GM23338 (cell line): ENCODE measurements around the gene AFF2.

Experiments
- CREB1 ChIP-seq: fragments of 250-450 bp; sonication (Bioruptor Pico); IDR thresholded peaks from 2 replicates; pipeline ENCODE4 v1.5.0; 2020; ENCODE audit warnings: low read depth, mild to moderate bottlenecking, moderate library complexity
- EZH2 ChIP-seq: fragments of 200-600 bp; sonication (generic); IDR thresholded peaks from one replicate; pipeline ENCODE4 v1.8.0; 2017; ENCODE audit warnings: antibody characterized with exemption, mild to moderate bottlenecking, low read depth; ENCODE audit not compliant: unreplicated experiment
- EZH2phosphoT487 ChIP-seq: fragments of 200-600 bp; sonication (generic); IDR thresholded peaks from one replicate; pipeline ENCODE4 v1.8.1; 2018; ENCODE audit warnings: antibody characterized with exemption; ENCODE audit not compliant: unreplicated experiment
- JUNB ChIP-seq: IDR thresholded peaks from one replicate; pipeline ENCODE4 v1.6.1; 2016; ENCODE audit warnings: antibody characterized with exemption; ENCODE audit not compliant: unreplicated experiment
- NANOG ChIP-seq: IDR thresholded peaks from 2 replicates; pipeline ENCODE4 v1.6.1; 2016; ENCODE audit warnings: antibody characterized with exemption, borderline replicate concordance
- POLR2AphosphoS5 ChIP-seq: IDR thresholded peaks from 2 replicates; pipeline ENCODE4 v1.6.1; 2016; ENCODE audit warnings: antibody characterized with exemption, low read depth
- STAT1 ChIP-seq: IDR thresholded peaks from one replicate; pipeline ENCODE4 v1.6.1; 2016; ENCODE audit warnings: antibody characterized with exemption; ENCODE audit not compliant: unreplicated experiment
- TF ChIP-seq, protein P1 (sequence below), 2 experiments: fragments of 200-600 bp in 1 of 2; sonication (generic) in 1 of 2; conservative IDR thresholded peaks; 2 replicates each; pipeline versions ENCODE4 v1.5.1 to v1.6.1; 2016 to 2017; ENCODE audit warnings: antibody characterized with exemption in 2 of 2, low read depth in 2 of 2, mild to moderate bottlenecking in 2 of 2, moderate library complexity in 1 of 2
- TF ChIP-seq, protein P2 (sequence below): IDR thresholded peaks from one replicate; pipeline ENCODE4 v1.6.1; 2018; ENCODE audit warnings: antibody characterized with exemption; ENCODE audit not compliant: unreplicated experiment

DNA sequence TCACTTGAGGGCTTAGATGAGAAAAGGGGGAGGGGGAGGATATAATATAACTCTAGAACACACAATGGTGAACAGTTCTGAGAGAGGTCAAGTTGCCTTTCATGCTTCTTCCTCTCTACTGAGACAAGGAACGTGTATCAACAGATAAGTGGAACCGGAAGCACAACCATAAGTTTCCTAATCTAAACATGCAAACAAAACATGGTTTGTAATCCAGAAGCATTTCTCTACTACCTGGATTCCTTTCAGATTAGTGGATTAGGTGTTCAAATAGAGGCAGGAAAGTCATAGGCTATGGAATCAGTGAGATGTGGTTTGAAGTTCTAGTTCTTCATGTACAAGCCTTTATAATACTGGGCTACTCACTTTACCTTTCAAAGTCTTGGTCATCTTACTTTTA is 544.1 kb downstream of the AFF2 start:
- TF ChIP-seq, protein P1, sequence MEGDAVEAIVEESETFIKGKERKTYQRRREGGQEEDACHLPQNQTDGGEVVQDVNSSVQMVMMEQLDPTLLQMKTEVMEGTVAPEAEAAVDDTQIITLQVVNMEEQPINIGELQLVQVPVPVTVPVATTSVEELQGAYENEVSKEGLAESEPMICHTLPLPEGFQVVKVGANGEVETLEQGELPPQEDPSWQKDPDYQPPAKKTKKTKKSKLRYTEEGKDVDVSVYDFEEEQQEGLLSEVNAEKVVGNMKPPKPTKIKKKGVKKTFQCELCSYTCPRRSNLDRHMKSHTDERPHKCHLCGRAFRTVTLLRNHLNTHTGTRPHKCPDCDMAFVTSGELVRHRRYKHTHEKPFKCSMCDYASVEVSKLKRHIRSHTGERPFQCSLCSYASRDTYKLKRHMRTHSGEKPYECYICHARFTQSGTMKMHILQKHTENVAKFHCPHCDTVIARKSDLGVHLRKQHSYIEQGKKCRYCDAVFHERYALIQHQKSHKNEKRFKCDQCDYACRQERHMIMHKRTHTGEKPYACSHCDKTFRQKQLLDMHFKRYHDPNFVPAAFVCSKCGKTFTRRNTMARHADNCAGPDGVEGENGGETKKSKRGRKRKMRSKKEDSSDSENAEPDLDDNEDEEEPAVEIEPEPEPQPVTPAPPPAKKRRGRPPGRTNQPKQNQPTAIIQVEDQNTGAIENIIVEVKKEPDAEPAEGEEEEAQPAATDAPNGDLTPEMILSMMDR (conservative IDR thresholded peaks at IDR 0.05; ENCODE audit: low read depth in 2 of 2): no peak
- TF ChIP-seq EZH2: no peak
- no peak for TF ChIP-seq POLR2AphosphoS5
- no peak for TF ChIP-seq EZH2phosphoT487
- no peak for TF ChIP-seq JUNB
- TF ChIP-seq, protein P2, sequence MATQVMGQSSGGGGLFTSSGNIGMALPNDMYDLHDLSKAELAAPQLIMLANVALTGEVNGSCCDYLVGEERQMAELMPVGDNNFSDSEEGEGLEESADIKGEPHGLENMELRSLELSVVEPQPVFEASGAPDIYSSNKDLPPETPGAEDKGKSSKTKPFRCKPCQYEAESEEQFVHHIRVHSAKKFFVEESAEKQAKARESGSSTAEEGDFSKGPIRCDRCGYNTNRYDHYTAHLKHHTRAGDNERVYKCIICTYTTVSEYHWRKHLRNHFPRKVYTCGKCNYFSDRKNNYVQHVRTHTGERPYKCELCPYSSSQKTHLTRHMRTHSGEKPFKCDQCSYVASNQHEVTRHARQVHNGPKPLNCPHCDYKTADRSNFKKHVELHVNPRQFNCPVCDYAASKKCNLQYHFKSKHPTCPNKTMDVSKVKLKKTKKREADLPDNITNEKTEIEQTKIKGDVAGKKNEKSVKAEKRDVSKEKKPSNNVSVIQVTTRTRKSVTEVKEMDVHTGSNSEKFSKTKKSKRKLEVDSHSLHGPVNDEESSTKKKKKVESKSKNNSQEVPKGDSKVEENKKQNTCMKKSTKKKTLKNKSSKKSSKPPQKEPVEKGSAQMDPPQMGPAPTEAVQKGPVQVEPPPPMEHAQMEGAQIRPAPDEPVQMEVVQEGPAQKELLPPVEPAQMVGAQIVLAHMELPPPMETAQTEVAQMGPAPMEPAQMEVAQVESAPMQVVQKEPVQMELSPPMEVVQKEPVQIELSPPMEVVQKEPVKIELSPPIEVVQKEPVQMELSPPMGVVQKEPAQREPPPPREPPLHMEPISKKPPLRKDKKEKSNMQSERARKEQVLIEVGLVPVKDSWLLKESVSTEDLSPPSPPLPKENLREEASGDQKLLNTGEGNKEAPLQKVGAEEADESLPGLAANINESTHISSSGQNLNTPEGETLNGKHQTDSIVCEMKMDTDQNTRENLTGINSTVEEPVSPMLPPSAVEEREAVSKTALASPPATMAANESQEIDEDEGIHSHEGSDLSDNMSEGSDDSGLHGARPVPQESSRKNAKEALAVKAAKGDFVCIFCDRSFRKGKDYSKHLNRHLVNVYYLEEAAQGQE: no peak
- TF ChIP-seq CREB1: no peak
- no peak for TF ChIP-seq STAT1
- no peak for TF ChIP-seq NANOG
